ENCODE data around the gene NHS.

NHS gene

GRCh38 chrX:17697191-17697590 is 322.2 kb downstream of the NHS start:
- DNase-seq (ENCODE audit: low read depth) = peak; percentile 42
- TF ChIP-seq, protein P1, sequence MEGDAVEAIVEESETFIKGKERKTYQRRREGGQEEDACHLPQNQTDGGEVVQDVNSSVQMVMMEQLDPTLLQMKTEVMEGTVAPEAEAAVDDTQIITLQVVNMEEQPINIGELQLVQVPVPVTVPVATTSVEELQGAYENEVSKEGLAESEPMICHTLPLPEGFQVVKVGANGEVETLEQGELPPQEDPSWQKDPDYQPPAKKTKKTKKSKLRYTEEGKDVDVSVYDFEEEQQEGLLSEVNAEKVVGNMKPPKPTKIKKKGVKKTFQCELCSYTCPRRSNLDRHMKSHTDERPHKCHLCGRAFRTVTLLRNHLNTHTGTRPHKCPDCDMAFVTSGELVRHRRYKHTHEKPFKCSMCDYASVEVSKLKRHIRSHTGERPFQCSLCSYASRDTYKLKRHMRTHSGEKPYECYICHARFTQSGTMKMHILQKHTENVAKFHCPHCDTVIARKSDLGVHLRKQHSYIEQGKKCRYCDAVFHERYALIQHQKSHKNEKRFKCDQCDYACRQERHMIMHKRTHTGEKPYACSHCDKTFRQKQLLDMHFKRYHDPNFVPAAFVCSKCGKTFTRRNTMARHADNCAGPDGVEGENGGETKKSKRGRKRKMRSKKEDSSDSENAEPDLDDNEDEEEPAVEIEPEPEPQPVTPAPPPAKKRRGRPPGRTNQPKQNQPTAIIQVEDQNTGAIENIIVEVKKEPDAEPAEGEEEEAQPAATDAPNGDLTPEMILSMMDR (conservative IDR thresholded peaks at IDR 0.05; ENCODE audit: control insufficient read depth, insufficient read depth, low read depth, low read length) = no peak
- H3K4me3 ChIP-seq (ENCODE audit: control insufficient read depth, low read depth, low read length) = no peak overlapping the region

DNA sequence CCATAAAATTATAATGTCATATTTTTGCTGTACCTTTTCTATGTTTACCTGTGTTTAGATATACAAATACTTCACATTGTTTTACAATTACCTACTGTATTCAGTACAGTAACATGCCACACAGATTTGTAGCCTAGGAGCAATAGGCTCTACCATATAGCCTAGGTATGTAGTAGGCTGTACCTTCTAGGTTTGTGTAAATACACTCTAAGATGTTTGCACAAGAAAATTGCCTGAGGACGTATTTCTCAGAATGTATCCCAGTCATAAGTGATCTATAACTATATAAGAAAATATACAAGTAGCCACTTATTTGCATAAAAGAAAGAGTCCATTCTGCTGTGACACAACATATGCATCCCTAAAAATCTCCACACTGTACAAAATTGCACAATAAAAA is 326.0 kb downstream of the NHS start:
- no peak overlapping the region for H3K4me3 ChIP-seq (ENCODE audit: control insufficient read depth, low read depth, low read length)
- TF ChIP-seq, protein P1 (conservative IDR thresholded peaks at IDR 0.05; ENCODE audit: control insufficient read depth, insufficient read depth, low read depth, low read length) = no peak
- DNase-seq (ENCODE audit: low read depth) = no peak

GRCh38 chrX:17703201-17703600 is 328.2 kb downstream of the NHS start:
- no peak overlapping the region for H3K4me3 ChIP-seq (ENCODE audit: control insufficient read depth, low read depth, low read length)
- TF ChIP-seq, protein P1 (conservative IDR thresholded peaks at IDR 0.05; ENCODE audit: control insufficient read depth, insufficient read depth, low read depth, low read length) = no peak
- DNase-seq (ENCODE audit: low read depth) = no peak

GRCh38 chrX:17705211-17705610 is 330.2 kb downstream of the NHS start:
- TF ChIP-seq, protein P1 (conservative IDR thresholded peaks at IDR 0.05; ENCODE audit: control insufficient read depth, insufficient read depth, low read depth, low read length) = no peak
- H3K4me3 ChIP-seq (ENCODE audit: control insufficient read depth, low read depth, low read length) = no peak overlapping the region

DNA sequence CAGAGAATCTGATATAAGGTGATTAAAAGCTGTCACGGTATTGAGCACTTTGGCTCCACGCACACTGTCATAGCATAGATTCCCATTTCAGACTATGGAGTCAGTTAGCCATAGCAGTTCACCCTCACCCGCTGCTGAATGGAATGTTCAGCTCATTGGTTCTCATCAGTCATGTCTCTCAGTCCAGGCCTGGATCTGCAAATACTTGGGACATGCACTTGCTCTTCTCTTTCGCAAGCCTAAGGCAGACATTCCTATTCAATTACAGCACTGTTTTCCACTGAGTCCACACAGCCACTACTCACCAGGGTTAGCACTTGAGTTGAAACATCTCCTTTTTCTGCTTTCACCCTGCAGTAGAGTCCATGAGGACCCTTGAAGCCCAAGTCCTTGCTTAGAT is 331.7 kb downstream of the NHS start:
- DNase-seq (ENCODE audit: low read depth) = peak; percentile 63
- H3K4me3 ChIP-seq (ENCODE audit: control insufficient read depth, low read depth, low read length) = no peak overlapping the region
- TF ChIP-seq, protein P1 (conservative IDR thresholded peaks at IDR 0.05; ENCODE audit: control insufficient read depth, insufficient read depth, low read depth, low read length) = no peak

More at GRCh38 chrX:17705211-17705610, 330.2 kb downstream of the NHS start:
- DNase-seq (ENCODE audit: low read depth) = no peak

- no peak overlapping the region for H3K4me3 ChIP-seq (ENCODE audit: control insufficient read depth, low read depth, low read length)
- TF ChIP-seq, protein P1 (conservative IDR thresholded peaks at IDR 0.05; ENCODE audit: control insufficient read depth, insufficient read depth, low read depth, low read length) = no peak
- DNase-seq (ENCODE audit: low read depth) = no peak
Observed at GRCh38 chrX:17707731-17708130, 332.7 kb downstream of the NHS start.

- no peak overlapping the region for H3K4me3 ChIP-seq (ENCODE audit: control insufficient read depth, low read depth, low read length)
- TF ChIP-seq, protein P1 (conservative IDR thresholded peaks at IDR 0.05; ENCODE audit: control insufficient read depth, insufficient read depth, low read depth, low read length) = no peak
- no peak for DNase-seq (ENCODE audit: low read depth)
Observed at GRCh38 chrX:17710871-17711301, 335.9 kb downstream of the NHS start.

Data from fibroblast of mammary gland (primary cell).